Large intestine (tissue), 3 donors: ENCODE measurements around the gene ZNF283. TPM values are rescaled to one million over a fixed set of nuclear protein-coding genes. Genes with fewer than 3 reads are reported as not detected.

ENCODE experiments used
- DNase-seq, 2 donors: peaks; one replicate each; pipeline versions ENCODE4 v3.0.0 to v3.0.0-alpha.2; 2013
- H3K27ac ChIP-seq: one replicate; pipeline ENCODE4 v1.5.1; 2013; ENCODE audit warnings: low read length
- H3K27me3 ChIP-seq: 2 replicates; pipeline ENCODE4 v1.6.1; 2013; ENCODE audit warnings: low read length; ENCODE audit not compliant: control insufficient read depth, insufficient read depth
- H3K36me3 ChIP-seq: 2 replicates; pipeline ENCODE4 v1.6.1; 2013; ENCODE audit warnings: low read length; ENCODE audit not compliant: control insufficient read depth, insufficient read depth
- H3K4me1 ChIP-seq: one replicate; pipeline ENCODE4 v1.6.1; 2013; ENCODE audit warnings: low read length; ENCODE audit not compliant: control insufficient read depth, insufficient read depth
- H3K4me3 ChIP-seq: one replicate; pipeline ENCODE4 v1.5.1; 2013; ENCODE audit warnings: low read length
- H3K9me3 ChIP-seq: one replicate; pipeline ENCODE4 v1.6.1; 2013; ENCODE audit warnings: mild to moderate bottlenecking, low read depth, low read length, moderate library complexity; ENCODE audit not compliant: control insufficient read depth
- WGBS: methylation state at CpG from one replicate; pipeline ENCODE4 v1.1.5; 2013; ENCODE audit warnings: low lambda C conversion rate; ENCODE audit not compliant: insufficient coverage; 5-methylcytosine and 5-hydroxymethylcytosine counted together
- polyA plus RNA-seq: library from polyadenylated mRNA; unstranded; fragments of 120-200 nt; gene quantifications from one replicate; pipeline ENCODE4 v1.2.1, GENCODE V29; 2013

Gene ZNF283
- polyA plus RNA-seq, 1 donor = 15.8 TPM

- Histone ChIP-seq H3K36me3 (no peaks in the 10 kb centered on the region), H3K9me3 (no peaks in the 10 kb centered on the region), H3K4me3 (no peak overlapping the region), H3K27me3 (no peaks in the 10 kb centered on the region), H3K27ac (no peak overlapping the region), H3K4me1 (peaks cover 8% of the 10 kb centered on the region)
- WGBS = 60% methylated on average over 2 of the region's 4 CpGs
- DNase-seq = no peak
Measured at GRCh38 chr19:43784241-43784980, 42.7 kb upstream of the ZNF283 start.

- peak; percentile 44 to 46 for DNase-seq
- WGBS = 0% methylated on average over 2 of the region's 10 CpGs
- H3K27ac ChIP-seq = no peak overlapping the region
- H3K9me3 ChIP-seq = no peaks in the 10 kb centered on the region
- H3K36me3 ChIP-seq = no peaks in the 10 kb centered on the region
- H3K27me3 ChIP-seq = no peaks in the 10 kb centered on the region
- peaks cover 4% of the 10 kb centered on the region for H3K4me1 ChIP-seq
- H3K4me3 ChIP-seq = no peak overlapping the region
Measured at GRCh38 chr19:43784981-43785808, 41.9 kb upstream of the ZNF283 start.

- no CpG with 5 or more reads among the region's 1 CpG for WGBS
- DNase-seq = no peak
Measured at GRCh38 chr19:43786665-43787064, 40.5 kb upstream of the ZNF283 start.

GRCh38 chr19:43789029-43789428 is 38.1 kb upstream of the ZNF283 start:
- no peaks in the 10 kb centered on the region for H3K9me3 ChIP-seq
- no peak for DNase-seq
- no peak overlapping the region for H3K4me3 ChIP-seq
- no peaks in the 10 kb centered on the region for H3K4me1 ChIP-seq
- H3K27ac ChIP-seq = no peak overlapping the region
- no CpG with 5 or more reads among the region's 3 CpGs for WGBS
- peaks cover 10% of the 10 kb centered on the region for H3K27me3 ChIP-seq
- no peaks in the 10 kb centered on the region for H3K36me3 ChIP-seq

More at GRCh38 chr19:43786665-43787064, 40.5 kb upstream of the ZNF283 start:
- no peaks in the 10 kb centered on the region for H3K9me3 ChIP-seq
- no peaks in the 10 kb centered on the region for H3K27me3 ChIP-seq
- H3K4me3 ChIP-seq = no peak overlapping the region
- H3K36me3 ChIP-seq = no peaks in the 10 kb centered on the region
- no peak overlapping the region for H3K27ac ChIP-seq
- no peaks in the 10 kb centered on the region for H3K4me1 ChIP-seq

- no peak overlapping the region for H3K4me3 ChIP-seq
- no peaks in the 10 kb centered on the region for H3K36me3 ChIP-seq
- no CpG with 5 or more reads among the region's 3 CpGs for whole genome bisulfite sequencing
- H3K4me1 ChIP-seq = no peaks in the 10 kb centered on the region
- H3K27ac ChIP-seq = no peak overlapping the region
- peaks cover 10% of the 10 kb centered on the region for H3K27me3 ChIP-seq
- H3K9me3 ChIP-seq = no peaks in the 10 kb centered on the region
- DNase-seq = no peak
Measured at GRCh38 chr19:43790587-43790986, 36.5 kb upstream of the ZNF283 start.

GRCh38 chr19:43797118-43797517 is 30.0 kb upstream of the ZNF283 start:
- Histone ChIP-seq H3K4me1 (peaks cover 4% of the 10 kb centered on the region), H3K27me3 (peaks cover 29% of the 10 kb centered on the region), H3K36me3 (no peaks in the 10 kb centered on the region), H3K27ac (no peak overlapping the region), H3K9me3 (no peaks in the 10 kb centered on the region), H3K4me3 (no peak overlapping the region)
- DNase-seq = no peak
- WGBS = no CpG with 5 or more reads among the region's 6 CpGs

GRCh38 chr19:43797556-43797955 is 29.6 kb upstream of the ZNF283 start:
- no peaks in the 10 kb centered on the region for H3K9me3 ChIP-seq
- WGBS = no CpG with 5 or more reads among the region's 7 CpGs
- H3K27me3 ChIP-seq = peaks cover 31% of the 10 kb centered on the region
- H3K27ac ChIP-seq = no peak overlapping the region
- H3K4me3 ChIP-seq = no peak overlapping the region
- DNase-seq = no peak
- H3K4me1 ChIP-seq = peaks cover 4% of the 10 kb centered on the region
- H3K36me3 ChIP-seq = no peaks in the 10 kb centered on the region

- H3K4me3 ChIP-seq = peak overlapping the region; percentile 43
- DNase-seq = no peak
- H3K27ac ChIP-seq = no peak overlapping the region
- H3K4me1 ChIP-seq = peaks cover 4% of the 10 kb centered on the region
- H3K9me3 ChIP-seq = no peaks in the 10 kb centered on the region
- H3K27me3 ChIP-seq = peaks cover 31% of the 10 kb centered on the region
- H3K36me3 ChIP-seq = no peaks in the 10 kb centered on the region
- no CpG with 5 or more reads among the region's 5 CpGs for WGBS
Measured at GRCh38 chr19:43798026-43798545, 29.0 kb upstream of the ZNF283 start.

GRCh38 chr19:43798546-43799409 is 28.3 kb upstream of the ZNF283 start:
- Histone ChIP-seq H3K4me1 (peaks cover 4% of the 10 kb centered on the region), H3K27ac (no peak overlapping the region), H3K4me3 (peak overlapping the region; percentile 43), H3K9me3 (no peaks in the 10 kb centered on the region), H3K27me3 (peaks cover 26% of the 10 kb centered on the region), H3K36me3 (no peaks in the 10 kb centered on the region)
- DNase-seq = peak; percentile 74 to 83
- WGBS = 10% methylated on average over 2 of the region's 70 CpGs
